ENCODE results near the gene ENOPH1. TPM values are rescaled to one million over a fixed set of nuclear protein-coding genes. Genes with fewer than 3 reads are reported as not detected.

ENOPH1 gene
- total RNA-seq, 3 donors from 2014 or later = 15.6 to 22.7 (median 19.9) TPM

DNA sequence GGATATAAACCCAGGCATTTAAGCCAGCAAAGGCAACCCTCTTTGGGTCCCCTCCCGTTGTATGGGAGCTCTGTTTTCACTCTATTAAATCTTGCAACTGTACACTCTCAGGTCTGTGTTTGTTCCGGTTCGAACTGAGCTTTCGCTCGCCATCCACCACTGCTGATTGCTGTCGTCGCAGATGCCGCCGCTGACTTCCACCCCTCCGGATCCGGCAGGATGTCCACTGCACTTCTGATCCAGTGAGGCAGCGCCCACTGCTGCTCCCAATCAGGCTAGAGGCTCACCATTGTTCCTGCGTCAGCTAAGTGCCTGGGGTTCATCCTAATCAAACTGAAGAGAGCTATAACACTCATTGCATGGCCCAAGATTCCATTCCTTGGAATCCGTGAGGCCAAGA lies 49.2 kb downstream of the ENOPH1 start:
- no peak for DNase-seq
- Histone ChIP-seq H3K4me1 (ENCODE audit: low read depth) (no peaks in the 10 kb centered on the region), H3K36me3 (ENCODE audit: low read depth) (no peaks in the 10 kb centered on the region), H3K9me3 (no peaks in the 10 kb centered on the region), H3K4me3 (no peak overlapping the region)
- ATAC-seq = no peak
- TF ChIP-seq, protein P1, sequence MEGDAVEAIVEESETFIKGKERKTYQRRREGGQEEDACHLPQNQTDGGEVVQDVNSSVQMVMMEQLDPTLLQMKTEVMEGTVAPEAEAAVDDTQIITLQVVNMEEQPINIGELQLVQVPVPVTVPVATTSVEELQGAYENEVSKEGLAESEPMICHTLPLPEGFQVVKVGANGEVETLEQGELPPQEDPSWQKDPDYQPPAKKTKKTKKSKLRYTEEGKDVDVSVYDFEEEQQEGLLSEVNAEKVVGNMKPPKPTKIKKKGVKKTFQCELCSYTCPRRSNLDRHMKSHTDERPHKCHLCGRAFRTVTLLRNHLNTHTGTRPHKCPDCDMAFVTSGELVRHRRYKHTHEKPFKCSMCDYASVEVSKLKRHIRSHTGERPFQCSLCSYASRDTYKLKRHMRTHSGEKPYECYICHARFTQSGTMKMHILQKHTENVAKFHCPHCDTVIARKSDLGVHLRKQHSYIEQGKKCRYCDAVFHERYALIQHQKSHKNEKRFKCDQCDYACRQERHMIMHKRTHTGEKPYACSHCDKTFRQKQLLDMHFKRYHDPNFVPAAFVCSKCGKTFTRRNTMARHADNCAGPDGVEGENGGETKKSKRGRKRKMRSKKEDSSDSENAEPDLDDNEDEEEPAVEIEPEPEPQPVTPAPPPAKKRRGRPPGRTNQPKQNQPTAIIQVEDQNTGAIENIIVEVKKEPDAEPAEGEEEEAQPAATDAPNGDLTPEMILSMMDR (IDR thresholded peaks at IDR 0.05) = no peak
- intact Hi-C loops (cut with DNase I, micrococcal nuclease) = no loop called here

DNA sequence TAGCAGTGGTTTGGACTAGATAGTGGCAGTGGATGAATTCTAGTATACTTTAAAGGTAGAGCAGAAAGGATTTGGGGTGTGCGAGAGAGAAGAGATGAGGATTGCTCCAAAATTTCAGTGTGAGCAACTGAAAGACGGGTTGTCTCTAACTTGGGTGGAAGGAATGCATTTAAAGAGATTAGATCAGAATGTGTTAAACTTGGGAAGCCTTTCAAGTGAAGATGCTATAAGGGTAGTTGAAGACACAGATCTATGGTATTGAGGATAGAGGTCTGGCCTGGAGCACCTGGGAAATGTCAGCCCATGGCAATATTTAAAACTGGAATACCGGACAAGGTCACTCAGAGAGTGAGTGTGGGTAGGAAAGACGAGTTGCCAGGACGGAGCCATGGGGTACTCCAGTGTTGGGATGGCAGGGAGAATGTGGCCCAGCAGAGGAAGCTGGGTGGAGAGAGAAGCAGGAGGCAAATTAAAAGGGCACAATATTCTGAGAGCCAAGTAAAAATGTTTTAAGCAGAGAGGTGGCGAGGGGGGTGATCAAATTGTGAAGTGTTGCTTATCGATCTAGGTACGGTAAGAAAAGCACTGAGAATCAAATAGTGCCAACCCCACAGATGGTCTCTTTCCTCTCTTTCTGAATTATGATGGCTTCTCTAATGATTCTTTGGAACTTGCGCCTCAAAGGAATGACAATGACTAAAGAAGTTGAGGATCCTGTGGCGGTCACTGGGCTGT lies 50.5 kb downstream of the ENOPH1 start:
- no peak for DNase-seq

DNA sequence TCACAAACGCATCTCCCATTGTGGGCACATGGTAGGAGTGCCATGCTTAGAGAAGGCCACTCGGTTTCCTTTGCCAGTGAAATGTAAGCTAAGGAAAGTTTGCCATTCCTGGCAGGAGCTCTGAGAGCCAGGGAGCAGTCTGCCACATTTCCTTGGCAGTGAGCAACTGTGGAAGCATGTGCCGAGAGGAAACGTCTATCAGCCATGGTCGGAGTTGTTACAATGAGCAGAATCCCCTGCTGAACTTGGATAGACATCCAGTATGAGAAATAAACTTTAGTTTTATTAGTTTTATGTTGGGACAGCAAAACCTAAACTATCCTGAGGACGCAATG lies 51.1 kb downstream of the ENOPH1 start:
- Histone ChIP-seq H3K4me1 (ENCODE audit: low read depth) (no peaks in the 10 kb centered on the region), H3K9me3 (no peaks in the 10 kb centered on the region), H3K4me3 (no peak overlapping the region), H3K36me3 (ENCODE audit: low read depth) (no peaks in the 10 kb centered on the region)
- TF ChIP-seq, protein P1 (IDR thresholded peaks at IDR 0.05) = no peak
- ATAC-seq (no peak), DNase-seq (no peak)
- intact Hi-C loops (cut with DNase I, micrococcal nuclease) = no loop called here

More for the DNA sequence above, 50.5 kb downstream of the ENOPH1 start:
- TF ChIP-seq, protein P1 (IDR thresholded peaks at IDR 0.05) = no peak
- H3K4me1 ChIP-seq (ENCODE audit: low read depth) = no peaks in the 10 kb centered on the region
- ATAC-seq = no peak
- no peaks in the 10 kb centered on the region for H3K9me3 ChIP-seq
- no peaks in the 10 kb centered on the region for H3K36me3 ChIP-seq (ENCODE audit: low read depth)
- intact Hi-C loops (cut with DNase I, micrococcal nuclease) = no loop called here
- no peak overlapping the region for H3K4me3 ChIP-seq

DNA sequence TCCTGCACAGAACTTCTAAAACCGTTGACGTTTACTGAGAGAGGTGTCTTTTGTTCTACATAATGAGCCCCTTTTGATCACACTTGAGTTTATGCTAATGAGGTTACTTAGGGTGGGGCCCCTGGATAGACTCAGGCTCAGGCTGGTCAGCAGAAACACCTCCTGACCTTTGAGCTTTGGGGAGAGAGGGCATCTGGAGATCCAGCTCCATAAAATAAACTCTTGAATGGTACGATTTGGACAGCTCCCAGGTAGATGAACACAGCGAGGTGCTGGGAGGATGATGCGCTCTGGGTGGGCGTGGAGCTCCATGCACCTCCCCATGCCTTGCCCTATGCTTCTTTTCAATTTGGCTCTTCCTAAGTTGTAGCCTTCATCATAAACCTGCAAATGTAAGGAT lies 52.0 kb downstream of the ENOPH1 start:
- DNase-seq (no peak), ATAC-seq (peak; percentile 45)
- Histone ChIP-seq H3K4me1 (ENCODE audit: low read depth) (no peaks in the 10 kb centered on the region), H3K4me3 (no peak overlapping the region), H3K36me3 (ENCODE audit: low read depth) (no peaks in the 10 kb centered on the region), H3K9me3 (no peaks in the 10 kb centered on the region)
- intact Hi-C loops (cut with DNase I, micrococcal nuclease) = no loop called here
- TF ChIP-seq, protein P1 (IDR thresholded peaks at IDR 0.05) = no peak

DNA sequence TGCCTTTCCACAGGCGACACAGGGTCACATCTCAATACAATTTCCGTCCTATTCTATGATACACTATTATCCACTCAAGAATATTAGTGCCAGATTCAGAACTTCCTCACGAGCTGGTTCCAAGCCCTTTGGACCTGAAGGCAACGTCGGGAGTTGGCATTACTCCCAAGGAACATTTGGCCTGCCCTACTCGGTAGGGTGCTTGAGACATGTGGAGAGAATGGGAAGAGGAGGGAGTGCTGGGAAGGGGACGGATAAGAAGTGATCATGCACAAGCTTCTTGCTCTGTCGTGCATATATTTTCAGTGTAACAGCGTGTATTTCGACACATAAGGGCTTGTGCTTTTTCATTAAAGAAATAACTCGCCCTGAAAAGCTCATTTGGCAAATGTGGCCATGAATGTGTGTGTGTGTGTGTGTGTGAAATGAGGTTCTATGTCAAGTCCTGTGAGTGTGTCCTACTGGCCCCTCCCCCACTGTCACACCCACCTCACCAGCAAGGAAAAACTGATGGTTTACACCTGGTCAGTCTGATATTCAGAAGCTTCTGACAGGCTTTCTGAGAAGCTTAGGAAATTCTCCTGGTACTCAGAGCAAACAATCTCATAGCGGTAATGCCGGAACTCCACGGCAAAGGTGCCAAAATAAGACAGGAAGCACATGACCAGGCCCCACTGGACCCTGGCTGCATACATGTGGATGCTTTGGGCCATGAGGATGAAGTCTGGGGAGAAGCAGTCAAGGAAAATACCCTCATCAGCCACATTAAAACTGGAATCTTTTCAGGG lies 54.8 kb downstream of the ENOPH1 start:
- DNase-seq (no peak), ATAC-seq (no peak)
- Histone ChIP-seq H3K36me3 (ENCODE audit: low read depth) (no peaks in the 10 kb centered on the region), H3K9me3 (no peaks in the 10 kb centered on the region), H3K4me1 (ENCODE audit: low read depth) (no peaks in the 10 kb centered on the region), H3K4me3 (no peak overlapping the region)
- TF ChIP-seq, protein P1 (IDR thresholded peaks at IDR 0.05) = no peak
- intact Hi-C loops (cut with DNase I, micrococcal nuclease) = no loop called here
